GM23338 (cell line): ENCODE results near the gene TET2. TPM values are rescaled to one million over a fixed set of nuclear protein-coding genes. Genes with fewer than 3 reads are reported as not detected.

Experiments
- ATAC-seq: fragments of 200-7000 bp; cut with Tn5 transposase; 3 replicates; pipeline ENCODE4 v1.9.1; 2020
- DNase-seq: peaks from one replicate; pipeline ENCODE4 v3.0.0-alpha.2; 2015; ENCODE audit warnings: low spot score
- H2AFZ ChIP-seq: fragments of 200-600 bp; sonication (generic); 2 replicates; pipeline ENCODE4 v1.8.0; 2016; ENCODE audit warnings: antibody characterized with exemption, mild to moderate bottlenecking, moderate library complexity
- H3F3A ChIP-seq: fragments of 200-600 bp; sonication (generic); replicated peaks from 2 replicates; pipeline ENCODE4 v1.8.0; 2017; ENCODE audit warnings: antibody characterized with exemption, mixed run types, low read depth
- H3K27ac ChIP-seq: fragments of 200-600 bp; sonication (generic); 2 replicates; pipeline ENCODE4 v1.6.1; 2016; ENCODE audit warnings: low read depth
- H3K27me3 ChIP-seq: fragments of 200-600 bp; sonication (generic); 2 replicates; pipeline ENCODE4 v1.8.0; 2016; ENCODE audit warnings: mild to moderate bottlenecking, mixed run types, moderate library complexity; ENCODE audit not compliant: insufficient read depth
- H3K36me3 ChIP-seq: fragments of 200-600 bp; sonication (generic); 2 replicates; pipeline ENCODE4 v1.8.0; 2016; ENCODE audit warnings: mild to moderate bottlenecking; ENCODE audit not compliant: insufficient read depth
- H3K4me1 ChIP-seq: fragments of 200-600 bp; sonication (generic); 2 replicates; pipeline ENCODE4 v1.8.0; 2016; ENCODE audit warnings: mild to moderate bottlenecking, moderate library complexity; ENCODE audit not compliant: insufficient read depth
- H3K4me2 ChIP-seq: fragments of 200-600 bp; sonication (generic); 2 replicates; pipeline ENCODE4 v1.7.1; 2017; ENCODE audit warnings: mixed run types
- H3K4me3 ChIP-seq: fragments of 200-600 bp; sonication (generic); 2 replicates; pipeline ENCODE4 v1.6.1; 2016; ENCODE audit warnings: mixed run types
- H3K79me2 ChIP-seq: fragments of 200-600 bp; sonication (generic); replicated peaks from 2 replicates; pipeline ENCODE4 v1.8.0; 2017; ENCODE audit warnings: mild to moderate bottlenecking; ENCODE audit not compliant: insufficient read depth
- H3K9me2 ChIP-seq: fragments of 200-600 bp; sonication (generic); 2 replicates; pipeline ENCODE4 v1.8.0; 2017; ENCODE audit not compliant: insufficient read depth
- H4K20me1 ChIP-seq: fragments of 200-600 bp; sonication (generic); replicated peaks from 2 replicates; pipeline ENCODE4 v1.8.0; 2017; ENCODE audit warnings: mild to moderate bottlenecking; ENCODE audit not compliant: insufficient read depth
- H3K27ac Mint-ChIP-seq: 2 replicates; pipeline ENCODE4 v1.8.0; 2020; ENCODE audit warnings: inconsistent platforms, mild to moderate bottlenecking, moderate library complexity, mixed read lengths
- H3K27me3 Mint-ChIP-seq: 3 replicates; pipeline ENCODE4 v1.8.0; 2022; ENCODE audit warnings: low read depth, mild to moderate bottlenecking, moderate library complexity, mixed read lengths, inconsistent platforms; ENCODE audit not compliant: insufficient read depth, poor library complexity
- H3K36me3 Mint-ChIP-seq: 3 replicates; pipeline ENCODE4 v1.8.0; 2021; ENCODE audit warnings: low read depth, mild to moderate bottlenecking, inconsistent platforms, moderate library complexity, mixed read lengths
- H3K4me1 Mint-ChIP-seq: 3 replicates; pipeline ENCODE4 v1.8.0; 2020; ENCODE audit warnings: mild to moderate bottlenecking, inconsistent platforms, mixed read lengths
- H3K4me3 Mint-ChIP-seq: 3 replicates; pipeline ENCODE4 v1.8.0; 2021; ENCODE audit warnings: moderate library complexity, mild to moderate bottlenecking, inconsistent platforms, mixed read lengths
- H3K9me3 Mint-ChIP-seq: 3 replicates; pipeline ENCODE4 v1.8.0; 2020; ENCODE audit warnings: moderate library complexity, mild to moderate bottlenecking, inconsistent platforms, mixed read lengths
- CREB1 ChIP-seq: fragments of 250-450 bp; sonication (Bioruptor Pico); IDR thresholded peaks from 2 replicates; pipeline ENCODE4 v1.5.0; 2020; ENCODE audit warnings: low read depth, mild to moderate bottlenecking, moderate library complexity
- CTCF ChIP-seq, 2 experiments: fragments of 200-600 bp in 1 of 2; sonication (generic) in 1 of 2; conservative IDR thresholded peaks; 2 replicates each; pipeline versions ENCODE4 v1.5.1 to v1.6.1; 2016 to 2017; ENCODE audit warnings: antibody characterized with exemption in 2 of 2, low read depth in 2 of 2, mild to moderate bottlenecking in 2 of 2, moderate library complexity in 1 of 2
- EZH2 ChIP-seq: fragments of 200-600 bp; sonication (generic); IDR thresholded peaks from one replicate; pipeline ENCODE4 v1.8.0; 2017; ENCODE audit warnings: antibody characterized with exemption, mild to moderate bottlenecking, low read depth; ENCODE audit not compliant: unreplicated experiment
- EZH2phosphoT487 ChIP-seq: fragments of 200-600 bp; sonication (generic); IDR thresholded peaks from one replicate; pipeline ENCODE4 v1.8.1; 2018; ENCODE audit warnings: antibody characterized with exemption; ENCODE audit not compliant: unreplicated experiment
- JUNB ChIP-seq: IDR thresholded peaks from one replicate; pipeline ENCODE4 v1.6.1; 2016; ENCODE audit warnings: antibody characterized with exemption; ENCODE audit not compliant: unreplicated experiment
- NANOG ChIP-seq: IDR thresholded peaks from 2 replicates; pipeline ENCODE4 v1.6.1; 2016; ENCODE audit warnings: antibody characterized with exemption, borderline replicate concordance
- POLR2AphosphoS5 ChIP-seq: IDR thresholded peaks from 2 replicates; pipeline ENCODE4 v1.6.1; 2016; ENCODE audit warnings: antibody characterized with exemption, low read depth
- ZNF331 ChIP-seq: fragments of 250-450 bp; sonication (Bioruptor Pico); IDR thresholded peaks from 2 replicates; pipeline ENCODE4 v1.5.0; 2020; ENCODE audit warnings: low read depth, mild to moderate bottlenecking, moderate library complexity
- ZNF462 ChIP-seq: fragments of 250-450 bp; sonication (Bioruptor Pico); IDR thresholded peaks from 2 replicates; pipeline ENCODE4 v1.5.0; 2020; ENCODE audit warnings: mild to moderate bottlenecking, moderate library complexity
- polyA plus RNA-seq: library from polyadenylated mRNA; unstranded; fragments of >200 nt; fragmentation: Nextera tagmentation; extraction: Ambion mirVana; gene quantifications from 2 replicates; pipeline ENCODE4 v1.2.1, GENCODE V29; 2016
- total RNA-seq: library from RNA; depleted of rRNA; stranded (reverse); fragments of >200 nt; shearing (Covaris generic); gene quantifications from 2 replicates; pipeline ENCODE4 v1.2.3, GENCODE V29; 2014
- TF ChIP-seq, protein P1 (sequence below): IDR thresholded peaks from 2 replicates; pipeline ENCODE4 v1.6.1; 2016; ENCODE audit warnings: antibody characterized with exemption

The TET2 gene
- total and polyA plus RNA-seq, 2 experiments from 2014 or later, result 1.2 to 2.2 TPM

DNA sequence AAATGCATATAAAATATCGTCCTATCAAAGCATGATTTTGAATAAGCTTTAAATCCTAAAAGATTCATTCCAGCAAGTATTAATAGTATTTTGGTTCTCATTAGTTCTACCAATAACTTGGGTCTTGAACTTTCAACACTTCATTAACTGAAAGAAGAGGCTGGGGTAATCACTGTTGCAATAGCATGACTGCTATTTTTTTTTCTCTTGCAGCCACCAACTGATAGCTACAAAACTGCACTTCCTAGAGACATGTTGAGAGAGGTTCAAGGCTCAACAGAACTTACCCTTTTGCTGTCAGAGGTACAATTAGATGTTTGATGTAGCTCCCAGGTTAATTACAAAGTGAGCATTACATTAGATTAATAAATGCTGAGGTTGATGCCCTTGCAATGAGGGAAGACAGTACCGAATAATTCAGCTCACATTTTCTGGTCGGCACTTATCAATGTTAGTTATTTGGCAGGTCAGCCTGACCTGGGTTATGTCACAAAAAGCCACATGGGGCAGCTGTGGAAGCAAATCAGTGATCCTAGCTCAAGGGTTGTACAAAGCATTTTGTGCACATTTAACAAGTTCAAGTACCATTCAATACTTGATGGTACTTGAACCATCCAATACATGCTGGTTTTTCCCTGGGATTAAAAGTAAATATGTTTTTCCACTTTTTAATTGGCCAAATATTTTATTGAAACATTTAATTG, 29.9 kb upstream of the TET2 start (continued):
- TF ChIP-seq JUNB (no peak), POLR2AphosphoS5 (no peak)
- TF ChIP-seq, protein P1, sequence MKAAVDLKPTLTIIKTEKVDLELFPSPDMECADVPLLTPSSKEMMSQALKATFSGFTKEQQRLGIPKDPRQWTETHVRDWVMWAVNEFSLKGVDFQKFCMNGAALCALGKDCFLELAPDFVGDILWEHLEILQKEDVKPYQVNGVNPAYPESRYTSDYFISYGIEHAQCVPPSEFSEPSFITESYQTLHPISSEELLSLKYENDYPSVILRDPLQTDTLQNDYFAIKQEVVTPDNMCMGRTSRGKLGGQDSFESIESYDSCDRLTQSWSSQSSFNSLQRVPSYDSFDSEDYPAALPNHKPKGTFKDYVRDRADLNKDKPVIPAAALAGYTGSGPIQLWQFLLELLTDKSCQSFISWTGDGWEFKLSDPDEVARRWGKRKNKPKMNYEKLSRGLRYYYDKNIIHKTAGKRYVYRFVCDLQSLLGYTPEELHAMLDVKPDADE, result no peak

DNA sequence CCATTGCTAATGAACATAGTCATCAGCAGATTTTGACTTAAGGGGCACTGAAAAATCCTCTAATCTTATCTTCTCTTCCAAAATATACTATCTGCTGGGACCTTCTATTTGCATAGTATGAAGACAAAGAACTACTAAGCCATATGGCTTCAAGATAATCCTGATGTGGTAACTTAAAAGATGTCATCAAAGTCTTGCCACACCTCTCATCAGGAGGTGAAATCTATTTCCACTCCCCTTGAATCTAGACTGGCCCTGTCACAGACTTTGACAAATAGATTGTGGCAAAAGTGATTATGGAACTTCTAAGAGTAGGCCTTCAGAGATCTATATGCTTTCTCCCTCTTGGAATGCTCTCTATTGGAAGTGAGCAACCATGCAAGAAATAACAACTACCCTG, 27.3 kb upstream of the TET2 start:
- Mint-ChIP-seq H3K9me3 (no peaks in the 10 kb centered on the region), H3K4me3 (no peak overlapping the region), H3K4me1 (peaks cover 4% of the 10 kb centered on the region; the same call in 2 of the 3 replicates), H3K36me3 (no peaks in the 10 kb centered on the region), H3K27ac (no peak overlapping the region), H3K27me3 (peaks cover 3% of the 10 kb centered on the region)
- Histone ChIP-seq H3K4me3 (no peak overlapping the region), H3K36me3 (no peaks in the 10 kb centered on the region), H3K4me1 (no peaks in the 10 kb centered on the region), H3K79me2 (no peaks in the 10 kb centered on the region), H3K27me3 (no peaks in the 10 kb centered on the region), H3K9me2 (no peaks in the 10 kb centered on the region), H3K27ac (no peak overlapping the region), H3F3A (no peaks in the 10 kb centered on the region), H3K4me2 (no peak overlapping the region), H2AFZ (no peak overlapping the region), H4K20me1 (no peaks in the 10 kb centered on the region)
- DNase-seq, result no peak
- ATAC-seq, result no peak
- TF ChIP-seq CTCF (conservative IDR thresholded peaks at IDR 0.05; ENCODE audit: low read depth in 2 of 2) (no peak), ZNF462 (no peak), JUNB (no peak), CREB1 (CRISPR knock-in tag) (no peak), EZH2 (no peak), POLR2AphosphoS5 (no peak), NANOG (no peak), ZNF331 (CRISPR knock-in tag) (no peak), EZH2phosphoT487 (no peak)
- TF ChIP-seq, protein P1, result no peak
